Upper lobe of left lung (tissue), 6 donors: ENCODE results near the gene WDR53. TPM values are rescaled to one million over a fixed set of nuclear protein-coding genes. Genes with fewer than 3 reads are reported as not detected.
"Not testable (repeated sequence)": the region's sequence is repeated elsewhere in the genome, so short reads cannot be mapped to it uniquely, and the experiment has no call there.

Experiments used
- ATAC-seq, 2 donors: fragments of 200-7000 bp; cut with Tn5 transposase; one replicate each; pipeline ENCODE4 v1.9.1; 2022; ENCODE audit warnings: mild to moderate bottlenecking in 2 of 2, moderate library complexity in 2 of 2; ENCODE audit not compliant: low FRiP score in 2 of 2
- DNase-seq, 2 donors: peaks; one replicate each; pipeline ENCODE4 v3.0.0-alpha.2; 2019 to 2020
- H3K27ac ChIP-seq, 4 donors: fragments of 200-600 bp; sonication (generic); one replicate each; pipeline ENCODE4 v1.5.1; 2016 to 2019
- H3K27me3 ChIP-seq, 4 donors: fragments of 200-600 bp; sonication (generic); one replicate each; pipeline ENCODE4 v1.5.1; 2017 to 2019
- H3K36me3 ChIP-seq, 4 donors: fragments of 200-600 bp; sonication (generic); one replicate each; pipeline ENCODE4 v1.5.1; 2016 to 2019
- H3K4me1 ChIP-seq, 4 donors: fragments of 200-600 bp; sonication (generic); one replicate each; pipeline ENCODE4 v1.5.1; 2018 to 2019
- H3K4me3 ChIP-seq, 4 donors: fragments of 200-600 bp; sonication (generic); one replicate each; pipeline ENCODE4 v1.5.1; 2017 to 2019; ENCODE audit warnings: mild to moderate bottlenecking in 2 of 4, moderate library complexity in 1 of 4
- H3K9me3 ChIP-seq, 4 donors: fragments of 200-600 bp; sonication (generic); one replicate each; pipeline ENCODE4 v1.5.1; 2018 to 2019
- EP300 ChIP-seq, 4 donors: sonication (generic); formaldehyde crosslinking; IDR thresholded peaks; one replicate each; pipeline ENCODE4 v1.5.1; 2017; ENCODE audit warnings: antibody characterized with exemption in 4 of 4, control low read depth in 2 of 4
- POLR2A ChIP-seq, 4 donors: fragments of 450-650 bp; IDR thresholded peaks; one replicate each; pipeline ENCODE4 v1.5.1; 2016 to 2017; ENCODE audit warnings: antibody characterized with exemption in 4 of 4, mild to moderate bottlenecking in 2 of 4
- POLR2AphosphoS5 ChIP-seq, 2 donors: sonication (generic); formaldehyde crosslinking; IDR thresholded peaks; one replicate each; pipeline ENCODE4 v1.5.1; 2017; ENCODE audit warnings: antibody characterized with exemption in 2 of 2
- WGBS, 2 donors: methylation state at CpG; one replicate each; pipeline ENCODE4 v1.1.5; 2017 to 2018; 5-methylcytosine and 5-hydroxymethylcytosine counted together
- total RNA-seq, 6 donors: library from RNA; depleted of rRNA in 4 of 6; stranded (reverse); fragments of >200 nt in 4 of 6; gene quantifications; one replicate each; pipeline versions ENCODE4 v1.1.0 to v1.2.1, GENCODE V29; 2016 to 2021
- TF ChIP-seq, protein P1 (sequence below), 6 experiments: fragments of 450-650 bp in 4 of 6; fragments of 200-600 bp in 2 of 6; sonication (generic) in 2 of 6; IDR thresholded peaks; one replicate each; pipeline ENCODE4 v1.5.1; 2016 to 2019; ENCODE audit warnings: antibody characterized with exemption in 6 of 6
- donor health status: DM: no; HTN: no; CAD: no; lungs with moderate emphysema.
- donor health status: DM: no; HTN: yes; CAD: no; lungs with severe emphysema.

WDR53 gene
- total RNA-seq, 6 donors from 2014 or later = 1.00 to 31.4 (median 8.7) TPM

DNA sequence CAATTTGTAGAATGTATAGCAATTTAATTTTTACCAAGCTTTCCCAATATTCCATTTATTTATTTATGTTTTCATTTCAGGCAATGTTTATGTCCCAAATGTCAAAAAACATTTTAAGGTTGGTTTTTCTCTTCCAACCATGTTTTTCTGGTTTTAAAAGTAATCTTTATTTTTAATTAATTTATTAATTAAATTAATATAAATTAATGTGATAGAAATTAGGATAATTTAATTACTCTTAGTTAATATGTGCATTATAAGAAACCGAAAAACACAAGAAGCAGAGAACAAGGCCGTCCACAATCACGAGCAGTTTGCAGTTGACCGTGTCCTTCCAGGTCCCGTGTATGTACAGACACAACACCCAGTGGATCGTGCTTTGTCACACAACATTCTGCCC lies 34.3 kb upstream of the WDR53 start:
- Histone ChIP-seq H3K4me3 (no peak overlapping the region), H3K27me3 (no peaks in the 10 kb centered on the region), H3K4me1 (no peaks in the 10 kb centered on the region), H3K36me3 (no peaks in the 10 kb centered on the region), H3K27ac (no peak overlapping the region), H3K9me3 (no peaks in the 10 kb centered on the region)
- WGBS, 2 donors = 92% methylated on average over 6 of the region's 6 CpGs
- ATAC-seq = no peak
- no peak for DNase-seq
- TF ChIP-seq, protein P1, sequence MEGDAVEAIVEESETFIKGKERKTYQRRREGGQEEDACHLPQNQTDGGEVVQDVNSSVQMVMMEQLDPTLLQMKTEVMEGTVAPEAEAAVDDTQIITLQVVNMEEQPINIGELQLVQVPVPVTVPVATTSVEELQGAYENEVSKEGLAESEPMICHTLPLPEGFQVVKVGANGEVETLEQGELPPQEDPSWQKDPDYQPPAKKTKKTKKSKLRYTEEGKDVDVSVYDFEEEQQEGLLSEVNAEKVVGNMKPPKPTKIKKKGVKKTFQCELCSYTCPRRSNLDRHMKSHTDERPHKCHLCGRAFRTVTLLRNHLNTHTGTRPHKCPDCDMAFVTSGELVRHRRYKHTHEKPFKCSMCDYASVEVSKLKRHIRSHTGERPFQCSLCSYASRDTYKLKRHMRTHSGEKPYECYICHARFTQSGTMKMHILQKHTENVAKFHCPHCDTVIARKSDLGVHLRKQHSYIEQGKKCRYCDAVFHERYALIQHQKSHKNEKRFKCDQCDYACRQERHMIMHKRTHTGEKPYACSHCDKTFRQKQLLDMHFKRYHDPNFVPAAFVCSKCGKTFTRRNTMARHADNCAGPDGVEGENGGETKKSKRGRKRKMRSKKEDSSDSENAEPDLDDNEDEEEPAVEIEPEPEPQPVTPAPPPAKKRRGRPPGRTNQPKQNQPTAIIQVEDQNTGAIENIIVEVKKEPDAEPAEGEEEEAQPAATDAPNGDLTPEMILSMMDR (IDR thresholded peaks at IDR 0.05) = no peak
- no peak for TF ChIP-seq POLR2AphosphoS5 (IDR thresholded peaks at IDR 0.05)
- no peak for TF ChIP-seq EP300 (IDR thresholded peaks at IDR 0.05)
- no peak for TF ChIP-seq POLR2A (IDR thresholded peaks at IDR 0.05)

DNA sequence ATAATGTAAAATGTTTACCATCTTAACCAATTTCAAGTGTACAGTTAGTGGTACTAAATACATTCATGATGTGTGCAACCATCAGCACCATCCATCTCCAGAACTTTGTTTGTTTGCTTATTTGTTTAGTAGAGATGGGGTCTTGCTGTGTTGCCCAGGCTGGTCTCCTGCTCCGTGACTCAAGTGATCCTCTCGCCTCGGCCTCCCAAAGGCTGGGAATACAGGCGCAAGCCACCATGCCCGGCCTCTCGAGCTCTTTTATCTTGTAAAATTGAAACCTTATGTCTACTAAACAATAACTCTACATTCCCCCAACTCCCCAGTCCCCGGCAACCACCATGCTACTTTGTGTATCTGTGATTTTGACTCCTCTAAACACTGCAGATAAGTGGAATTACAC lies 32.0 kb upstream of the WDR53 start:
- Histone ChIP-seq H3K4me1 (no peaks in the 10 kb centered on the region), H3K27ac (no peak overlapping the region), H3K36me3 (no peaks in the 10 kb centered on the region), H3K27me3 (no peaks in the 10 kb centered on the region), H3K9me3 (no peaks in the 10 kb centered on the region), H3K4me3 (no peak overlapping the region)
- 89 to 93% methylated on average over 7 of the region's 7 CpGs for WGBS, 2 donors
- DNase-seq = no peak
- TF ChIP-seq POLR2A (IDR thresholded peaks at IDR 0.05) (no peak), EP300 (IDR thresholded peaks at IDR 0.05) (no peak), POLR2AphosphoS5 (IDR thresholded peaks at IDR 0.05) (no peak)
- TF ChIP-seq, protein P1 (IDR thresholded peaks at IDR 0.05) = no peak
- ATAC-seq = no peak

DNA sequence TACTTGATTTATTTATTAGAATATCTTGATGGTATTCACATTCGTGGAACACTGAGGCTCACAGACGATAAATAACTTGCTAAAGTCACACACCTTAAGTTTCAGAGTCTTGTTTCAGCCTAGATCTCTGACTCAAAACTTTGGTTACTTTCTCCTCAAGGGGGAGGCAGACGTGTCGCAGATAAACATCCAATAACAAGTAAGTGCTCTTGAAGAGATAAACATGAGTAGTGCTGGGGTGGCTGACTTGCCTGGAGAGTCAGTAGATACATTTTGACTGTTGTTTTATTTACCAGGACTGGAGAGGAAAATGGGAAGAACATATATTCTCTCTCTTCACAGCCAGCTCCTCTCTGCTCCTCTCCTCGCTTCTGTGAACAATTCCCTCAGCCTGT lies 31.4 kb upstream of the WDR53 start:
- Histone ChIP-seq H3K9me3 (no peaks in the 10 kb centered on the region), H3K4me1 (no peaks in the 10 kb centered on the region), H3K27me3 (no peaks in the 10 kb centered on the region), H3K36me3 (no peaks in the 10 kb centered on the region), H3K4me3 (no peak overlapping the region), H3K27ac (no peak overlapping the region)
- DNase-seq (no peak), ATAC-seq (no peak)
- TF ChIP-seq POLR2AphosphoS5 (IDR thresholded peaks at IDR 0.05) (no peak), POLR2A (IDR thresholded peaks at IDR 0.05) (no peak), EP300 (IDR thresholded peaks at IDR 0.05) (no peak)
- TF ChIP-seq, protein P1 (IDR thresholded peaks at IDR 0.05) = no peak
- 69 to 83% methylated on average over 5 of the region's 5 CpGs for WGBS, 2 donors

DNA sequence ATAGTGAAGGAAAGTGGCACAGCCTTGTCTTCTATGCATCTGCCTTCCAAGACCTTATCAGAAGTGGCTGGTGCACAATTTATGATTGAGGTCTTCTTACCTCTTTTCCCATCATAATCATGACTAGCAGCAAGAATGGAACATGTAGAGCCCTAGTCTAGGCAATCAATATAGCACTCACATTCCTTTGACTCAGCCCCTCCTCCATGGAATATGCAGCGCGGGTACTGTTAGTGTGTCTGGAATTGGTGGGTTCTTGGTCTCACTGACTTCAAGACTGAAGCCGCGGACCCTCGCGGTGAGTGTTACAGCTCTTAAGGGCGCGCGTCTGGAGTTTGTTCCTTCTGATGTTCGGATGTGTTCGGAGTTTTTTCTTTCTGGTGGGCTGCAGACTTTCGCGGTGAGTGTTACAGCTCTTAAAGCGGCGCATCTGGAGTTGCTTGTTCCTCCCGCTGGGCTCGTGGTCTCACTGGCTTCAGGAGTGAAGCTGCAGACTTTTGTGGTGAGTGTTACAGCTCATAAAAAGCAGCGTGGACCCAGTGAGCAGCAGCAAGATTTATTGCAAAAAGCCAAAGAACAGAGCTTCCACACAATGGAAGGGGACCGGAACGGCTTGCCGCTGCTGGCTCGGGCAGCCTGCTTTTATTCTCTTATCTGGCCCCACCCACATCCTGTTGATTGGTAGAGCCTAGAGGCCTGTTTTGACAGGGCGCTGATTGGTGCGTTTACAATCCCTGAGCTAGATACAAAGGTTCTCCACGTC lies 29.8 kb upstream of the WDR53 start:
- H3K36me3 ChIP-seq, H3K27ac ChIP-seq, H3K4me1 ChIP-seq, DNase-seq, H3K27me3 ChIP-seq, ATAC-seq, H3K9me3 ChIP-seq: not testable (repeated sequence)
- 56 to 70% methylated on average over 25 of the region's 25 CpGs for WGBS, 2 donors
- H3K4me3 ChIP-seq = peak overlapping the region in 2 of 4 donors; percentile 12 to 18

DNA sequence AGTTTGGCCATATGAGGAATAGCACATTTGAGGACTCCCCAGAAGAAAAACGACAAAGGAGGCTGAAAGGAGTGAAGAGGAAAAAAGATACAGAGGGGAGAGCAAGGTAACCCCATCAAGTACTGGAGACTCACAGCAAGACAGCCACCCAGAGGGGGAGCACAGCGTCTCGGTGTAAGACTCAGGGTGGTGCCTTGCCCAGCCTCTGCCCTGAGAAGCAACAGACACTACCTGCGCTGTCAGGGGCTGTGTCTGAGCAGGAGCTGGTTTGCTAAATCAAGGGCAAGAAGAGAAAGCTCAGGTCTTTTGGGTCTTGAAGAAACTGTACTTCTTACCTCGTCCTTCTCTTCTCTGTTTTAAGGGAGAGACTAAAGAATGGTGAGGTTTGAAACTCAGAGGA lies 28.0 kb upstream of the WDR53 start:
- no peaks in the 10 kb centered on the region for H3K27me3 ChIP-seq
- H3K4me1 ChIP-seq = no peaks in the 10 kb centered on the region
- H3K36me3 ChIP-seq = no peaks in the 10 kb centered on the region
- TF ChIP-seq POLR2A (IDR thresholded peaks at IDR 0.05) (no peak), POLR2AphosphoS5 (IDR thresholded peaks at IDR 0.05) (no peak)
- TF ChIP-seq, protein P1 (IDR thresholded peaks at IDR 0.05) = no peak
- no peak overlapping the region for H3K27ac ChIP-seq
- no peak overlapping the region for H3K4me3 ChIP-seq
- ATAC-seq (no peak), DNase-seq (no peak)
- 59 to 66% methylated on average over 5 of the region's 5 CpGs for WGBS, 2 donors
- no peaks in the 10 kb centered on the region for H3K9me3 ChIP-seq
